Stimulated activated CD4-positive, alpha-beta T cell treated with anti-CD3 and anti-CD28 coated beads, Interleukin-12 subunit alpha, Interleukin-12 subunit beta, amount 100 ng/mL, for 24 hours (primary cell): ENCODE measurements around the gene PARK7.

ENCODE experiments used
- DNase-seq, 2 experiments: peaks; one replicate each; pipeline ENCODE4 v3.0.0-alpha.2; 2020; ENCODE audit warnings: low read depth in 2 of 2

Gene PARK7

GRCh38 chr1:7984811-7985210 lies 23.3 kb downstream of the PARK7 start:
- no peak for DNase-seq

DNA sequence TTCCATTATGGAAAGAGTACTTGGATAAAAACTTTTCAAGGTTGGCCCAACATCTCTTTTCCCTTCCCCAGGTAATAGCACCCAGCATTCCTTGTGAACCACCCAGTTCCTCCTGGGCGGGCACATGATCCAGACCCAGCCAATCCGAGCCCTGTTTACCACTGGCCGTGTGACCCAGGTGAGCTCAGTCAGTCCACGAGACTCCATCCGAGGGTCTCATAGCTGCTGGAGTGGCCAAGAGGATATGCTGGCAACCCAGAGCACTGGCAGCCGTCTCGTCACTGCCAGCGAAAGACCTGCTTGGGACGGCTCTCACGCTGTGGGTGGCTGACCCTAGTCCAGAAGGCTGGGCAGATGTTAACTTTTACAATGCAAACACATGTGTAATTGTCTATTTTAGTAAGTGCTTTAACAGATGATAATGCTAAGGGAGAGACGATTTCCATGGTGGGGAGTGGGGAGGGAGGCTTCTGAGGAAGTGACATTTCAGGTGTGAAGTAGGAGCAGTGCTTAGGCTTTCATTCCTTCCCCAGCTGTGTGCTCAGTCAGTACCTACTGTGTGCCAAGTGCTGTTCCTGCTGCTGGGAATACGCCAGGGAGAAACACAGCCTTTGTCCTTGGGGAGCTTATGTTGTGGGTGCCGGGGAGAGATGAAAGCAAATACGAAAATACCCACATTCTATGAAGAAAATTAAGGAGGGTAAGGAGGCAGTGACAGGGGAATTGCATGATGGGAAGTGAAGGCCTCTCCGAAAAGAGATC lies 24.5 kb downstream of the PARK7 start:
- DNase-seq, result no peak

GRCh38 chr1:7987528-7987927 lies 26.0 kb downstream of the PARK7 start:
- DNase-seq, result no peak

DNA sequence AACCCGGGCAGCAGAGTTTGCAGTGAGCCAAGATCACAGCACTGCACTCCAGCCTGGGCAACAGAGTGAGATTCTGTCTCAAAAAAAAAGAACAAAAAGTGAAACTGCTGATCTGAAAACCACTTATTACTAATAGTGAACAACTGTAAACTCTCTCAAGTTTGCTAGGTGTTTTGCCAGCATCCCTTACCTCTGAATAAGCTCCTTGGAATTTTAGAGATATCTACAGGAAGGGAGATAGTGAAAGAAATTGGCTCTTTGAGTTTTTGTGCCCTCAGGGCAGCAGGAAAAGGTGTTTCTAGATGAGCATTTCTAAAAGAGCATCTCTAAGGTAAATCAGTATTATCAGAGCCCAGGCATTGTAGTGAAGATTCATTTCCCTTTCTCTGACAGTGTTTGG lies 27.1 kb downstream of the PARK7 start:
- no peak for DNase-seq

DNA sequence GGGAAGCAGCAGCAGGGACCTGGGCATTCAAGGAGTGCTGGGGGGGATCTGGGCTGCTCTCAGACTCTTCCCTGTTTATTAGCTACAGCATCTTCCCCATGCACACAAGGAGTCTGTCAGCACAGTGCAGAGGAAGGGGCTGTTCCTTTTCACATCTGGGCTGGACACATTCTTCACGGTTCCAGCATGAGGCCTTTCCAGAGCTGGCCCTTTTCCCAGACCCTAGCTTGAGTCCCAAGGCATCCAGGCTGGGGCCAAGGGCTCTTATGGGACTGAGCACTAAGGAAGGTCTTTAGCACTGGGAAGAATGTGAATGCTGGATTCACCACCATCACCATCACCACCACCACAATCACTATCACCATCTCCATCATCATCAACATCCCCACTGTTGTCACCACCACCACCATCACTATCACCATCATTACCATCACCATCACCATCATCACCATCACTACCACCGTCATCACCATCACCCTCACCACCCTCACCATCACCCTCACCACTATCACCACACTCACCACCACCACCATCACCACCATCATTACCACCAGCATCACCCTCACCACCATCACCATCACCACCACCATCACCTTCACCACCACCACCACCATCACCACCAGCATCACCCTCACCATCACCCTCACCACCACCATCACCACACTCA lies 28.4 kb downstream of the PARK7 start:
- no peak for DNase-seq

DNA sequence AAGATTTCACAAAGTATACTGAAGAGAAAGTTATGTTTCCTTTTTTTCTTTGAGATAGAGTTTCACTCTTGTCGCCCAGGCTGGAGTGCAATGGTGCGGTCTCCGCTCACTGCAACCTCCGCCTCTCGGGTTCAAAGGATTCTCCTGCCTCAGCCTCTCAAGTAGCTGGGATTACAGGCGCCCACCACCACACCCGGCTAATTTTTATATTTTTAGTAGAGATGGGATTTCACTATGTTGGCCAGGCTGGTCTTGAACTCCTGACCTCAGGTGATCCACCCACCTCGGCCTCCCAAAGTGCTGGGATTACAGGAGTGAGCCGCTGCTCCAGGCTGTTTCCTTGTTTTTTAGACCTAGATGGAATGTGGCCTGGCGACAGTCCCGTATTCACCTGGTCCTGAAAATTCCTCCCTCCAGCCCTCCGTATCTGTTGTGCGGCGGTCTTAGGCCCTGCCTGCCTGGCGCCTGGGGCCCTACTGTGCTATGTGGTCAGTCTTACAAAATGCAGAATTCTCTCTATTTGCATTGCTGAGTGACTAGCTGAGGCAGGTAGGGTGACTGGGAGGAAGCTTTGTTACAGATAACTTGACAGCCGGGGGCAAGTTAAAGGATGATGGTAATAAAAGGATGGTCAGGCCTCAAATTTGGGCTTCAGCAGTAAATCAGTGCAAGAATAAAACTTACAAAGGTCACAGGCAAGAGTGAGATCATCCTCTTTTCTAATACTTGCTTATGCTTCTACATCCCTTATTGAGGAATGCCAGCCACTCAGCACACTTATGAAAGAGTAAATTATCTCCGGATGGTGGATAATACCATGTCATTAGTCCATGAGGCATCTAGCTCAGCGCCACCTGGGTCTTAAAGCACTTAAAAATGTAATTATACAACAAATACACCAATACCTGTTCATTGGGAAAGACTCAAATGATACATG lies 30.3 kb downstream of the PARK7 start:
- no peak for DNase-seq

DNA sequence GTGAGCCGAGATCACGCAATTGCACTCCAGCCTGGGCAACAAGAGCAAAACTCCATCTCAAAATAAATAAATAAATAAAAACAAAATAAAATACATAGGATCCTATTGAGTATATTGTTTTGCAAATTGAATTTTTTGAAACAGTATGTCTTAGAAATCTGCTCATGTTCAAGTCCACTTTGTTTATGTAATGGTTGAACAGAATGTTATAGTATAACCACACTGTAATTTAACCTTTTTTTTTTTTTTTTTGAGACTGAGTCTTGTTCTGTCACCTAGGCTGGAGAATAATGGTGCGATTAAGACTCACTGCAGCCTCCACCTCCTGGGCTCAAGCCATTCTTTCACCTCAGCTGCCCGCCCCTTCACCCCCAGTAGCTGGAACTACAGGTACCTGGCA lies 31.4 kb downstream of the PARK7 start:
- no peak for DNase-seq

DNA sequence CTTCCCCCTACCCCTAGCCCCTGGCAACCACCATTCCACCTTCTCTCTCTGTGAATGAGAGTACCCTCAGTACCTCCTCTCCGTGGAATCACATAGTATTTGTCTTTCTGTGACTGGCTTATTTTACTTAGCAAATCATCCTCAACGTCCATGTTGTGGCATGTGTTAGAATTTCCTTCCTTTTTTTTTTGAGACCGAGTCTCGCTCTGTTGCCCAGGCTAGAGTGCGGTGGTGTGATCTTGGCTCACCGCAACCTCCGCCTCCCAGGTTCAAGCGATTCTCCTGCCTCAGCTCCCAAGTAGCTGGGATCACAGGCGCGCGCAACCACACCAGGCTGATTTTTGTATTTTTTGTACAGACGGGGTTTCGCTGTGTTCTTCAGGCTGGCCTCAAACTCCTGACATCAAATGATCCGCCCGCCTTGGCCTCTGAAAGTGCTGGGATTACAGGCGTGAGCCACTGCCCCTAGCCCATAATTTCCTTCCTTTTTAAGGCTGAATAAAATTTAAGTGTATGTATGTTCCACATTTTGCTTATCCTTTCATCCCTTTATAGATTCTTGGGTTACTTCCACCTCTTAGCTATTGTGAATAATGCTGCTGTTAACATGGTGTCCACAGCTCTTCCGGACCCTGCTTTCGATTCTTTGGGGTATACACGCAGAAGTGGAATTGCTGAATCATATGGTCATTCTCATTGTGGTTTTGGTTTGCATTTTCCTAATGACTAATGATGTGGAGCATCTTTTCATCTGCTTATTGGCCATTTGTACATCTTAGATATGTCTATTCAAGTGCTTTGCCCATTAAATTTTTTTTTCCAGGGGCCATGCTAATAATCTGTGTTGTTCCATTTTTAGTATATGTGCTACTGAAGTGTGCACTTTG lies 32.3 kb downstream of the PARK7 start:
- DNase-seq, result no peak

GRCh38 chr1:7994827-7995226 lies 33.3 kb downstream of the PARK7 start:
- DNase-seq, result no peak

GRCh38 chr1:7995437-7995836 lies 33.9 kb downstream of the PARK7 start:
- DNase-seq, result no peak

DNA sequence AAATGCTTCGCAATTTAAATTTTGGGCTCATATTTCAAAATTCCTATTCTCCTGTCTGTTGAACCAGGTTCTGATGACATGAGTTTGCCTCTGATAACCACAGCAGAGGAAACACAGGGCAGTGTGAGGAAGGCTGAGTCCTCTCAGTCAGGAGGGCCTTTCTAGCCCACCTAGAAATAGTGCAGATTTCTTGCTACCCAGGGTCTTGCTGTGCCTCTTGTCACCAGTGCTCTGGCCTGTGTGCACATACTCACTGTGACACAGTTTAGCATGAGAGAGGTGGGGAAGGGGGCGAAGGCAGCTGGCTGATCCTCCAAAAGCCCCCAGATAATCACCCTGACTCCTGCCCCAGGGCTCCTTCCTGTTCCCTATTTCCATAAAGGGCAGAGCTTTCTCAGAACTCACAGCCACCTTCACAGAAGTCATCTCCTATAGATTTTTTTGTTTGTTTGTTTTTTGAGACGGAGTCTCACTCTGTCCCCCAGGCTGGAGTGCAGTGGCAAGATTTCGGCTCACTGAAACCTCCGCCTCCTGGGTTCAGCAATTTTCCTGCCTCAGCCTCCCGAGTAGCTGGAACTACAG lies 40.9 kb downstream of the PARK7 start:
- DNase-seq, result no peak

DNA sequence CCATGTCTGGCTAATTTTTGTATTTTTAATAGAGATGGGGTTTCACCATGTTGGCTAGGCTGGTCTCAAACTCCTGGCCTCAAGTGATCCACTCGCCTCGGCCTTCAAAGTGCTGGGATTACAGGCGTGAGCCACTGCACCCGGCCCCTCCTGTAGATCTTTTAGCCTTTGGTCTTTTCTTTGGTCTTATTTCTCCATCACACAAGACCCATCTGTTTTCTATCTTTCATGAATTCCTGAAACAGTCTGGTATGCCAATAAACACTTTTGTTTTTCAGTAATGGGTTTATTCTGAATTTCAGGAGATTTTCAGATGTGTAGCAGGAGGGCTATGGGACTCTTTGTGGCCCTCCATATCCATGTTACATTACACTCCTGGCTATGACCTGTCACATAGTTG lies 41.4 kb downstream of the PARK7 start:
- no peak for DNase-seq

GRCh38 chr1:8003438-8004112 lies 42.1 kb downstream of the PARK7 start:
- no peak for DNase-seq

DNA sequence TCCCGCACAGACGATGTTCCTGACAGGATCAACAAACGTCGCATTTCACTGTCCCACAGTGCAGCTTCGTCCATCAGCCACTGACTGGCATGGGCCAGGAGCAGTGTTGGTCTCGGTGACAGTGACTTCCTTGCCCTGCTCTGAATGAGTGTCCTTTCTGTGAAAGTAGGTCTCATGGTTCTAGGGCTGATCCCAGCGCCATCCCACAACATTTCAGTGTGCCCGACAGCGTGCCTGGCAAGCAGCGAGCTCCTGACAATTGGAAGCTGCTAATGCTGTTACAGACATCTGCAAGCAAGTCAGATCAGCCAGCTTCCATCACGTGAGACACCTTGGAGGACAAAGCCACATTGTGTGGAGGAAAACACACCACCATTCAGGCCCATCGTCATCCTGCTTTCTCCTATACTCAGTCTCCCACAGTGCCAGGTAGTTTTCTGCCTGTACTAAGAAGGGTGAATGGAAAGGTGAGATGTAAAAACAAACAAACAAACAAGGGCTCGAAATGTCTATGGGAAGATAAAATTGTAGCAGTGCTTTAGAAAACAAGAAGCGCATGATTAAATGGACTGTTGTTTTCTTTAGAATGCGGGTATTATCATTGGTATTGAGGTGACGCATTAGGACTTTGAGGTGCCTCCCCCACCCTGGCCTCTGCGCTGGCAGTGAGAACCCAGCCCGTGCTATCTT lies 42.7 kb downstream of the PARK7 start:
- DNase-seq, result no peak

DNA sequence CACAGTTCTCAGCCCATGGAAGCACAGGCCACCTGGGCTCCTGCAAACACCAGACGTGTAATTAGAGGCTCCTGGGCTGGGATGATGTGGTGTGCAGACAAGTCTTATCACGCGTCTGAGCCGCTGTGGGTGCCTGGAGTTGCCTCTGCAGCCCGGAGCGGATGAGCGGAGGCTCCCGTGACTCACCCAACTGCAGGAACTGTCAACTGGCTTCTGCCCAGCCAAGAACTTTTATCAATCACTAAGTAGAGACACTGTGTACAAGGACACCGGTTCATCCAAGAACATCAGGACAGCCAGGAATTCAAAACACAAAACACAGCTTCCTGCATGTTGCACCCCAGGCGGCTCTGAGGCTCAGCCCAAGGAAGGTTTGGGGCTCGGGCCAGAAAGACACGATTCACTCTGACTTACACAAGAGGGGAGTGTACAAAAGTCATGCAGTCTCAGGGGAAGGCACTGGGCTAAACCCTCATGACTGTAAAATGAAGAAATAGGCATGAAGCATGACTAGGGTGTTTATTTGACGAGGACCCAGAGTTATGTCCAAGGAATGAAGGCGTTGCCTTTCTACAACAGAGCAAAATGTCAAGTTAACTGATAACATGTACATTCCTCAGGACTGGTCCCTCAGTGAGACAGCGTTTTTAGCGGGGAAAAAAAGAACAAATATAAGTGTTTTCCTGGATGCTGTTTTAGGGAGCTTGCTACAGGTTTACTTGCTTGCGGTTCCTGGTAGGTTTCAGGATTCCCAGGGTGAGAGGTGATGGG lies 43.5 kb downstream of the PARK7 start:
- DNase-seq, result no peak

GRCh38 chr1:8006037-8006963 lies 44.8 kb downstream of the PARK7 start:
- DNase-seq, result no peak

DNA sequence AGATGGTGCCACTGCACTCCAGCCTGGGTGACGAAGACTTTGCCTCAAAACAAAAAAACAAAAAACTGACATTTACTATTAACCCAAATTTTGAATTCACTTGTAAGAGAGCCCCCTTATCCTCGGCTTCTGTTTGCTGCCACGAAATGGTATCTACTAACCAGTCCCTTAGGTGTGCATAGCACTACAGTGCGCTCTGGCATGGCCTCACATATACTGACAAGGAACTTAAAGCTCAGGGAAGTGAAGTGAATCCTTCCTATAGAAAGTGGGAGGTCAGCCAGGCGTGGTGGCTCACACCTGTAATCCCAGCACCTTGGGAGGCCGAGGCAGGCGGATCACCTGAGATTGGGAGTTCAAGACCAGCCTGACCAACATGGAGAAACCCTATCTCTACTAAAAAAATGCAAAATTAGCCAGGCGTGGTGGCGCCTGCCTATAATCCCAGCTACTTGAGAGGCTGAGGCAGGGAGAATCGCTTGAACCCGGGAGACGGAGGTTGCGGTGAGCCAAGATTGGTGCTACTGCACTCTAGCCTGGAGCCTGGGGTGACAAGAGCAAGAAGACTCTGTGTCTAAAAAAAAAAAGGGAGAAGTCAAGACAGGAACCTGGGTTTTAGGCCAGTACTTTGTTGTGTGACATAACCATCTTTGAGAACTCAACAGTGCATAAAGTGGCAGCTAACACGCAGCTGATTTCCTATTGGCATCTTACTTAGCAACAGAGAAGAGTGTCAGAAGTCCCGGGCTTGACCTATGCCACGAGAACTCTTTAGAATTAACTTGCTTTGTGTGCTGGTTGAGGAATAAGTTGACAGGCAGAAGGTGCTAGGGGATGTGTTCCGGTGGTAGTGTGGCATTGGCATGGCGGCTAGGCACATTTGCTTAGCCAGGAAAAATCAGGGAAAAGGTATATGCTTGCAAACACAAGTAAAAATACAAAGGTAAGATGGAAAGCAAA lies 47.8 kb downstream of the PARK7 start:
- no peak for DNase-seq
